Calu3 (cell line): ENCODE measurements around the gene DLGAP1. TPM values are rescaled to one million over a fixed set of nuclear protein-coding genes. Genes with fewer than 3 reads are reported as not detected.

Experiments
- BruUV-seq: library from RNA; stranded (reverse); fragments of 400-500 nt; replicated peaks from 2 replicates; lab custom pipeline; 2021; lab: Mats Ljungman, UMichigan
- CTCF ChIA-PET: fragments of 300-600 bp; sonication (Branson Sonifier 250); formaldehyde crosslinking; loops from one replicate; lab custom pipeline; 2022; ENCODE audit warnings: antibody characterized with exemption; lab: Charles Lee
- DNase-seq: peaks from one replicate; pipeline ENCODE4 v3.0.0; 2022
- H3K27ac Mint-ChIP-seq: one replicate; pipeline ENCODE4 v1.8.0; 2022; ENCODE audit warnings: mixed read lengths; ENCODE audit not compliant: unreplicated experiment
- H3K27me3 Mint-ChIP-seq: one replicate; pipeline ENCODE4 v1.8.0; 2022; ENCODE audit warnings: mixed read lengths; ENCODE audit not compliant: unreplicated experiment
- H3K36me3 Mint-ChIP-seq: one replicate; pipeline ENCODE4 v1.8.0; 2022; ENCODE audit warnings: mild to moderate bottlenecking, moderate library complexity, mixed read lengths; ENCODE audit not compliant: insufficient read depth, unreplicated experiment
- H3K4me1 Mint-ChIP-seq: one replicate; pipeline ENCODE4 v1.8.0; 2022; ENCODE audit warnings: mild to moderate bottlenecking, low read depth, mixed read lengths; ENCODE audit not compliant: unreplicated experiment
- H3K4me3 Mint-ChIP-seq: one replicate; pipeline ENCODE4 v1.8.0; 2022; ENCODE audit warnings: mild to moderate bottlenecking, low read depth, moderate library complexity, mixed read lengths; ENCODE audit not compliant: unreplicated experiment
- H3K9me3 Mint-ChIP-seq: one replicate; pipeline ENCODE4 v1.8.0; 2022; ENCODE audit warnings: low read depth, mixed read lengths; ENCODE audit not compliant: unreplicated experiment
- CTCF ChIP-seq: fragments of 200-600 bp; IDR thresholded peaks from one replicate; pipeline ENCODE4 v1.8.0; 2022; ENCODE audit warnings: antibody characterized with exemption; ENCODE audit not compliant: unreplicated experiment
- intact Hi-C: fragments of 100-400 bp; cut with micrococcal nuclease; formaldehyde crosslinking; loops from one replicate; pipeline ENCODE4 v1.10.0; 2022; ENCODE audit not compliant: unreplicated experiment
- total RNA-seq: library from RNA; stranded (reverse); gene quantifications from 2 replicates; pipeline ENCODE4 v1.2.3, GENCODE V29; 2022

DLGAP1 gene
- total RNA-seq, 1 experiment from 2014 or later: 9.0 TPM

- intact Hi-C loops: loop anchor here (10.0 kb wide), 1 partner anchor 136 kb away; no protein-coding TSS in a partner anchor
- no peaks in the 10 kb centered on the region for H3K4me1 Mint-ChIP-seq
- H3K4me3 Mint-ChIP-seq: no peak overlapping the region
- CTCF ChIA-PET: no interaction called here
- H3K27me3 Mint-ChIP-seq: no peaks in the 10 kb centered on the region
- no peak for DNase-seq
- H3K27ac Mint-ChIP-seq: no peak overlapping the region
- H3K36me3 Mint-ChIP-seq: no peaks in the 10 kb centered on the region
- no peaks in the 10 kb centered on the region for H3K9me3 Mint-ChIP-seq
- TF ChIP-seq CTCF: no peak
- BruUV-seq: no TSS peak
These were observed 24.3 kb downstream of the DLGAP1 start for GRCh38 chr18:4430836-4431235.

- Mint-ChIP-seq H3K4me1 (no peaks in the 10 kb centered on the region), H3K9me3 (peaks cover 7% of the 10 kb centered on the region), H3K27me3 (no peaks in the 10 kb centered on the region), H3K27ac (no peak overlapping the region), H3K36me3 (no peaks in the 10 kb centered on the region), H3K4me3 (no peak overlapping the region)
- CTCF ChIA-PET: no interaction called here
- no peak for TF ChIP-seq CTCF
- intact Hi-C loops: no loop called here
- no peak for DNase-seq
- no TSS peak for BruUV-seq
These were observed 37.4 kb downstream of the DLGAP1 start for GRCh38 chr18:4417714-4418113.

- DNase-seq: no peak
- CTCF ChIA-PET: no interaction called here
- TF ChIP-seq CTCF: no peak
- Mint-ChIP-seq H3K36me3 (no peaks in the 10 kb centered on the region), H3K4me3 (no peak overlapping the region), H3K9me3 (peaks cover 7% of the 10 kb centered on the region), H3K27me3 (no peaks in the 10 kb centered on the region), H3K4me1 (no peaks in the 10 kb centered on the region), H3K27ac (no peak overlapping the region)
- no TSS peak for BruUV-seq
- intact Hi-C loops: no loop called here
These were observed 38.1 kb downstream of the DLGAP1 start for GRCh38 chr18:4416976-4417375.

GRCh38 chr18:4412286-4412685, 42.8 kb downstream of the DLGAP1 start:
- intact Hi-C loops: no loop called here
- BruUV-seq: no TSS peak
- no peaks in the 10 kb centered on the region for H3K27me3 Mint-ChIP-seq

More at GRCh38 chr18:4412286-4412685, 42.8 kb downstream of the DLGAP1 start:
- DNase-seq: no peak
- no peaks in the 10 kb centered on the region for H3K36me3 Mint-ChIP-seq
- H3K27ac Mint-ChIP-seq: no peak overlapping the region
- H3K4me1 Mint-ChIP-seq: no peaks in the 10 kb centered on the region
- TF ChIP-seq CTCF: no peak
- CTCF ChIA-PET: no interaction called here
- peaks cover 3% of the 10 kb centered on the region for H3K9me3 Mint-ChIP-seq
- H3K4me3 Mint-ChIP-seq: no peak overlapping the region
